ENCODE data around the gene ANKRD40. TPM values are rescaled to one million over a fixed set of nuclear protein-coding genes. Genes with fewer than 3 reads are reported as not detected.
A peak's percentile ranks its signal among the peaks of the same experiment; 100 is the strongest.

Gene ANKRD40
- total and polyA plus RNA-seq, 9 of the 15 experiments (the other 6 are each of a cell fraction or from before 2014, with no cell fraction given), result 9.0 to 28.9 (median 27.7) TPM

DNA sequence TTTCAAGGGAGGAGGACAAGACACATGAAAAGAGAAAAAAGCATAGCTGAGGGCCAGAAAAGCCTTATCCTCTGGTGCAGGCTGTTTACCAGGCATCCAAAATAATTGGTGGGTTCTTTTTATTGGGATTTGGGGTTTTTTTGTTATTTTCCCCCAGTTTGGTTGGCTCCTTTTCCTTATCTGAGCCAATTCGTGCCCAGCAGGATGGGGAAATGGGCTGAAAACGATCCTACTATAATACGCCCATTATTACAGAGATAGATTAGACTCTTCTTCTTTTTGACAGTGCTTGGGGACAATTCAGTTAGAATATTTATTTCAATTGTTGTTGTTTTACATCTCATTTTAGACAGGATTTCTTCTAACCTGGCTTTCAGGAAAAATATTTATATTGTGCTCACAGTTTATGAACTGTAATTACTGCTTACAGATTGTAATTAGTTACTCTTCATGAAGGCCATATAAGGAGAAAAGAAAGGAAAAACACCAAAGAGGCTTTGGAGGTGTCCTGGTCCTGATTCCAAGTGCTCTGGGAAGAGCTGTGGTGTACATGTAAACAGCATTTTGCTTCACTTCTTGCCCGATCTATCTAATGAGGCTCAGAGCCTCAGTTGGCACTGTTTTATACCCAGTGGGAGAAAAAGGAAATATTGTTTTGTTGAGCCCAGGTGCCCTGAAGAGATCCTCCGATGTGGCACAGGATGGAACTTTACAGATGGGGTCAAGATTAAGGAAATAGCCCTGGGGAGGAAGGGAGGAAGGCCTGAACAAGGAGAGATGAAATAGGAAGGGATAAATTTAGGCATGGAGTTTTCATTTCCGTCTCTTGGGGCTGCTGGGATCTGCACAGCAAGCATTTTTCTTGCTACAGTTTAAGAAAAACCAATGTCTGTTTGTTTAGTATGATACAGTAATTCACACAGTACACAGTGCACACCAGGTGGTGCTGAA lies 611 bp upstream of the ANKRD40 start (continued):
- TF ChIP-seq, protein P1, sequence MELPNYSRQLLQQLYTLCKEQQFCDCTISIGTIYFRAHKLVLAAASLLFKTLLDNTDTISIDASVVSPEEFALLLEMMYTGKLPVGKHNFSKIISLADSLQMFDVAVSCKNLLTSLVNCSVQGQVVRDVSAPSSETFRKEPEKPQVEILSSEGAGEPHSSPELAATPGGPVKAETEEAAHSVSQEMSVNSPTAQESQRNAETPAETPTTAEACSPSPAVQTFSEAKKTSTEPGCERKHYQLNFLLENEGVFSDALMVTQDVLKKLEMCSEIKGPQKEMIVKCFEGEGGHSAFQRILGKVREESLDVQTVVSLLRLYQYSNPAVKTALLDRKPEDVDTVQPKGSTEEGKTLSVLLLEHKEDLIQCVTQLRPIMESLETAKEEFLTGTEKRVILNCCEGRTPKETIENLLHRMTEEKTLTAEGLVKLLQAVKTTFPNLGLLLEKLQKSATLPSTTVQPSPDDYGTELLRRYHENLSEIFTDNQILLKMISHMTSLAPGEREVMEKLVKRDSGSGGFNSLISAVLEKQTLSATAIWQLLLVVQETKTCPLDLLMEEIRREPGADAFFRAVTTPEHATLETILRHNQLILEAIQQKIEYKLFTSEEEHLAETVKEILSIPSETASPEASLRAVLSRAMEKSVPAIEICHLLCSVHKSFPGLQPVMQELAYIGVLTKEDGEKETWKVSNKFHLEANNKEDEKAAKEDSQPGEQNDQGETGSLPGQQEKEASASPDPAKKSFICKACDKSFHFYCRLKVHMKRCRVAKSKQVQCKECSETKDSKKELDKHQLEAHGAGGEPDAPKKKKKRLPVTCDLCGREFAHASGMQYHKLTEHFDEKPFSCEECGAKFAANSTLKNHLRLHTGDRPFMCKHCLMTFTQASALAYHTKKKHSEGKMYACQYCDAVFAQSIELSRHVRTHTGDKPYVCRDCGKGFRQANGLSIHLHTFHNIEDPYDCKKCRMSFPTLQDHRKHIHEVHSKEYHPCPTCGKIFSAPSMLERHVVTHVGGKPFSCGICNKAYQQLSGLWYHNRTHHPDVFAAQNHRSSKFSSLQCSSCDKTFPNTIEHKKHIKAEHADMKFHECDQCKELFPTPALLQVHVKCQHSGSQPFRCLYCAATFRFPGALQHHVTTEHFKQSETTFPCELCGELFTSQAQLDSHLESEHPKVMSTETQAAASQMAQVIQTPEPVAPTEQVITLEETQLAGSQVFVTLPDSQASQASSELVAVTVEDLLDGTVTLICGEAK (IDR thresholded peaks at IDR 0.05), result peak; percentile 66
- TF ChIP-seq, protein P1 (CRISPR knock-in tag; IDR thresholded peaks at IDR 0.05), result no peak
- TF ChIP-seq, protein P2, sequence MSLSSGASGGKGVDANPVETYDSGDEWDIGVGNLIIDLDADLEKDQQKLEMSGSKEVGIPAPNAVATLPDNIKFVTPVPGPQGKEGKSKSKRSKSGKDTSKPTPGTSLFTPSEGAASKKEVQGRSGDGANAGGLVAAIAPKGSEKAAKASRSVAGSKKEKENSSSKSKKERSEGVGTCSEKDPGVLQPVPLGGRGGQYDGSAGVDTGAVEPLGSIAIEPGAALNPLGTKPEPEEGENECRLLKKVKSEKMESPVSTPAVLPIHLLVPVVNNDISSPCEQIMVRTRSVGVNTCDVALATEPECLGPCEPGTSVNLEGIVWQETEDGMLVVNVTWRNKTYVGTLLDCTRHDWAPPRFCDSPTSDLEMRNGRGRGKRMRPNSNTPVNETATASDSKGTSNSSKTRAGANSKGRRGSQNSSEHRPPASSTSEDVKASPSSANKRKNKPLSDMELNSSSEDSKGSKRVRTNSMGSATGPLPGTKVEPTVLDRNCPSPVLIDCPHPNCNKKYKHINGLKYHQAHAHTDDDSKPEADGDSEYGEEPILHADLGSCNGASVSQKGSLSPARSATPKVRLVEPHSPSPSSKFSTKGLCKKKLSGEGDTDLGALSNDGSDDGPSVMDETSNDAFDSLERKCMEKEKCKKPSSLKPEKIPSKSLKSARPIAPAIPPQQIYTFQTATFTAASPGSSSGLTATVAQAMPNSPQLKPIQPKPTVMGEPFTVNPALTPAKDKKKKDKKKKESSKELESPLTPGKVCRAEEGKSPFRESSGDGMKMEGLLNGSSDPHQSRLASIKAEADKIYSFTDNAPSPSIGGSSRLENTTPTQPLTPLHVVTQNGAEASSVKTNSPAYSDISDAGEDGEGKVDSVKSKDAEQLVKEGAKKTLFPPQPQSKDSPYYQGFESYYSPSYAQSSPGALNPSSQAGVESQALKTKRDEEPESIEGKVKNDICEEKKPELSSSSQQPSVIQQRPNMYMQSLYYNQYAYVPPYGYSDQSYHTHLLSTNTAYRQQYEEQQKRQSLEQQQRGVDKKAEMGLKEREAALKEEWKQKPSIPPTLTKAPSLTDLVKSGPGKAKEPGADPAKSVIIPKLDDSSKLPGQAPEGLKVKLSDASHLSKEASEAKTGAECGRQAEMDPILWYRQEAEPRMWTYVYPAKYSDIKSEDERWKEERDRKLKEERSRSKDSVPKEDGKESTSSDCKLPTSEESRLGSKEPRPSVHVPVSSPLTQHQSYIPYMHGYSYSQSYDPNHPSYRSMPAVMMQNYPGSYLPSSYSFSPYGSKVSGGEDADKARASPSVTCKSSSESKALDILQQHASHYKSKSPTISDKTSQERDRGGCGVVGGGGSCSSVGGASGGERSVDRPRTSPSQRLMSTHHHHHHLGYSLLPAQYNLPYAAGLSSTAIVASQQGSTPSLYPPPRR (CRISPR knock-in tag; IDR thresholded peaks at IDR 0.05; ENCODE audit: borderline replicate concordance), result no peak
- no peak for TF ChIP-seq PPARD (CRISPR knock-in tag; IDR thresholded peaks at IDR 0.05)
- TF ChIP-seq SETDB1 (IDR thresholded peaks at IDR 0.05; ENCODE audit: low read length), result no peak
- no peak for TF ChIP-seq HMGXB4 (CRISPR knock-in tag; IDR thresholded peaks at IDR 0.05)
- no peak for TF ChIP-seq RBM17 (IDR thresholded peaks at IDR 0.05; ENCODE audit: borderline replicate concordance, low read depth, low read length)
